GM18519 (cell line): Measurements from ENCODE around the gene WDFY4.
"Not testable (repeated sequence)": the region's sequence is repeated elsewhere in the genome, so short reads cannot be mapped to it uniquely, and the experiment has no call there.

Source experiments
- ATAC-seq: cut with Tn5 transposase; IDR thresholded peaks from one replicate; pipeline ENCODE4 v1.9.1; 2021; ENCODE audit warnings: mild to moderate bottlenecking, moderate library complexity; ENCODE audit not compliant: unreplicated experiment, low FRiP score

The WDFY4 gene, protein sequence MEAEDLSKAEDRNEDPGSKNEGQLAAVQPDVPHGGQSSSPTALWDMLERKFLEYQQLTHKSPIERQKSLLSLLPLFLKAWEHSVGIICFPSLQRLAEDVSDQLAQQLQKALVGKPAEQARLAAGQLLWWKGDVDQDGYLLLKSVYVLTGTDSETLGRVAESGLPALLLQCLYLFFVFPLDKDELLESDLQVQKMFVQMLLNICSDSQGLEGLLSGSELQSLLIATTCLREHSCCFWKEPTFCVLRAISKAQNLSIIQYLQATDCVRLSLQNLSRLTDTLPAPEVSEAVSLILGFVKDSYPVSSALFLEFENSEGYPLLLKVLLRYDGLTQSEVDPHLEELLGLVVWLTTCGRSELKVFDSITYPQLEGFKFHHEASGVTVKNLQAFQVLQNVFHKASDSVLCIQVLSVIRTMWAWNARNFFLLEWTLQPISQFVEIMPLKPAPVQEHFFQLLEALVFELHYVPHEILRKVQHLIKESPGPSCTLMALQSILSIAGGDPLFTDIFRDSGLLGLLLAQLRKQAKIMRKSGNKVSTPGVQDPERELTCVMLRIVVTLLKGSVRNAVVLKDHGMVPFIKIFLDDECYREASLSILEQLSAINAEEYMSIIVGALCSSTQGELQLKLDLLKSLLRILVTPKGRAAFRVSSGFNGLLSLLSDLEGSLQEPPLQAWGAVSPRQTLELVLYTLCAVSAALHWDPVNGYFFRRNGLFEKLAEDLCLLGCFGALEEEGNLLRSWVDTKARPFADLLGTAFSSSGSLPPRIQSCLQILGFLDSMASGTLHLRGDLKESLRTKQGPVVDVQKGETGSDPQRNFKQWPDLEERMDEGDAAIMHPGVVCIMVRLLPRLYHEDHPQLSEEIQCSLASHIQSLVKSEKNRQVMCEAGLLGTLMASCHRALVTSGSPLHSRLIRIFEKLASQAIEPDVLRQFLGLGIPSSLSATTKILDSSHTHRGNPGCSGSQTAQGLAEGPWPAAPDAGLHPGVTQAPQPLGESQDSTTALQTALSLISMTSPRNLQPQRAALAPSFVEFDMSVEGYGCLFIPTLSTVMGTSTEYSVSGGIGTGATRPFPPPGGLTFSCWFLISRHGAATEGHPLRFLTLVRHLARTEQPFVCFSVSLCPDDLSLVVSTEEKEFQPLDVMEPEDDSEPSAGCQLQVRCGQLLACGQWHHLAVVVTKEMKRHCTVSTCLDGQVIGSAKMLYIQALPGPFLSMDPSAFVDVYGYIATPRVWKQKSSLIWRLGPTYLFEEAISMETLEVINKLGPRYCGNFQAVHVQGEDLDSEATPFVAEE (N-terminal part only)

DNA sequence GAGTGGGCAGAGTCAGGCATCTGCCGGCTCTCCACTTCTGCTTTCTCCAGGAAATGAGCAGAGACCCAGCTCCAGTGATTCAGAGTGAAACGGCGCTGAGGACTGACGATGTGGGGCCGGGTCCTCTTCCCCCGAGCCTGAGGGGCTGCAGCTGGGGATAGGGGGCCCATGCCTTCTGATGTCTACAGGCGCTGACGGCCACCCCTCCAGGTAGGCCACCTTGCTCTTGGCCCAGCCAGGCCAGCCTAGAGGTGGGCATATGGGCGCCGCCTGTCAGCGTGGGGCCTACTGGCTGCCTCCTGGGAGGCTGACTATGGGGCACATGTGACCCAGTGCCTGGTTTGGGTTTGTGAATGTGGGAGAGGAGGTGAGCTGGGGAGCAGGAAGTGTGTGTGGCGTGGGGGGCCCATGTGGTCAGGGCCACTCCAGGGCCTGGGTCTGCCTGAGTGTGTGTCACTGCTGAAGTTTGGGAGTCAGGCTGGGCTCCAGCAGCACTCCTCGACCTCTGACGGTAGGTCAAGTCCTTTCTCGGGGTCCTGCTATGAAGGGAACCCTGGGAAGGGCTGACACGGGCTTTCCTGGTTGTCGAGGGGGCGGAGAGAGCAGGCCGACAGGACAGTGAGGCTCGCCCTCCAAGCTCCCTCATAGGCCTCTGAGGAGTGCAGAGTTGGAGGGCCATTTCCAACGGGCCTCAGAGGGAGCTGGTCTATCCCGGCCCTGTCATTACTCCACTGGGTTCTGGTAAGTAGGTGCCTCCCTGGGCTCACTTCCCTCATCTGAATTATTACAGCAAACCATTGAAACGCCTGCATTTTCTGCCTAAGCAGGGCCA lies at the start of gene WDFY4:
WDFY4 (plus strand) TSS at position 82 of the 832 bp plus-strand sequence. CDS start 24,860 bp downstream, outside the sequence.
- peak; percentile 41 for ATAC-seq

DNA sequence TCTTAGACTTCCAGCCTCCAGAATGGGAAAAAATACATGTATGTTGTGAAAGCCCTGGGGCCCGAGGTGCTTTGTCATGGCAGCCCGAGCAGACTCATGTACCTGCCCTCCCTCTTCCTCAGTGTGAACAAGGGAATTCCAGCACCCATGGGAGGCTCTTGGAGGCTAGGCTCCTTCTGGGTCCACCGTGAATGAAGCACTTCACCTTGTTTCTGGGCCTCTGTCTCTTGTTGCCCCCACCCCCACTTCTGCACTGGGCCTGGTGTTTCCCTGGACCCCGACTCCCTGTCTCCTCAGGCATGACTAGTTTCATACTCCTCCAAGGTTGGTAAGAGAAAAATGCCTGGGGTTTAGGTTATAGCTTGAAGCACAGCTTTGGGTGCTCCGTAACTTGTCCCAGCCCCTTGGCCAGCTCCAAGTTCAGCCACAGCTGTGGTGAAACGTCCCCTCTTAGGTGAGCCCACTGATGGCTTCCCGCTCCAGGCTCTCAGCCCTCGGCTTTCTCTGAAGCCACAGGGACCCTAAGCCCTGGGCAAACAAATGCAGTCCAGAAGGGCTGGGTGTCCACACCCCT lies 49.6 kb upstream of the WDFY4 start:
- no peak for ATAC-seq

DNA sequence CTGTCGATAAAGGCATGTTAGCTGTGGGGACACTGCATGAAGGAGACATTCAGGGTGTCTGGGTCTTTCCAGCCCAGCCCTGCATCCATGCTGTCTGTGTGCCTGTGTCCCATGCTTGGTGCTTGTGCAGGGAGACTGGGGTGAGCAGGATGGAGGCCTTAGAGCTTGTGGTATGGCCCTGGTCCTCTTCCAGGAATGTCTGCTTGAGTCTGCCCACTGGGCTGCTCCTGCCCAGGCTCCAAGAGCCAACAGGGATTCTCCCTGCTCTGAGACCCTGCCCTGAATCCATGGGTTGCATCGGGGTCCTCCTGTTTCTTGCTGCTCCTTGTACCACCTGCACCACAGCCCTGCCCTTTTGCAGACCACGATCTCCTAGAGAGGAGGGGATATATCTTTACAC lies 48.4 kb upstream of the WDFY4 start:
- ATAC-seq = no peak

DNA sequence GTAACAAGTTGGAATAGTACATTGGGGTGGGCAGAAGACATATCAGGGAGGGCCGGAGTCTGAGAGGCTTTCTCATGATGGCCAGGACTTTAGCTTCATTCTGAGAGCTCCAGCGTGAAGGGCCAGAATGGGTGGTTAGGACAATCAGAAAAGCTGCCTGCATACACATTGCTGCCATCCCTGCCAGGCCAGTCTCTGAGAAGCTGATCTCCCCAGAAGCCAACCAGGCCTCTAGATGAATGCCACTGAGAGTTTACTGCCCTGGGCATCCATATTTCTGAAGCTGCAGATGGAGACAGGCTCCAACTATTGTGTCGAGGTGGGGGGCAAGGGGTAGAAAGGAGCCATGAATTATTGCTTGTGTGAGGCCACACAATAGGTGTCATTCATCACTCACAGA lies 47.8 kb upstream of the WDFY4 start:
- no peak for ATAC-seq

DNA sequence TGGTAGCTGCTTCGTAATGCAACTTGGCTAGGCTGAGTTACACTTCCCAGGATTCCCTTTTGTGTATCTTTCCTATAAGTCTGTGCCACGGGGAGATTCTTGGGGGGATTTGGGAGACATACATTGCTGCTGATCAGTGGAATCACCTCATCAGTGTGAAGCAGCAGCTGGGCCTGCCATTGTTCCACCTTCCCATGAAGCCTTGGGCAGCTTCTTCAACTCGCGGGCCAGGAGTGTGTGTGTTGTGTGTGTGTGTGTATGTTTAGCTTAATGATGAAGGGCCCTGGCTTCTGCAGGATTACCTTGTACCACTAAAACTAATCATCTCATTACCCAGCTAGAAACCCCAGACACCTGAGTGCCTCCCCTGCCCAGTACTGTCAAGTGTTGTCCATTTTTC lies 46.5 kb upstream of the WDFY4 start:
- no peak for ATAC-seq

DNA sequence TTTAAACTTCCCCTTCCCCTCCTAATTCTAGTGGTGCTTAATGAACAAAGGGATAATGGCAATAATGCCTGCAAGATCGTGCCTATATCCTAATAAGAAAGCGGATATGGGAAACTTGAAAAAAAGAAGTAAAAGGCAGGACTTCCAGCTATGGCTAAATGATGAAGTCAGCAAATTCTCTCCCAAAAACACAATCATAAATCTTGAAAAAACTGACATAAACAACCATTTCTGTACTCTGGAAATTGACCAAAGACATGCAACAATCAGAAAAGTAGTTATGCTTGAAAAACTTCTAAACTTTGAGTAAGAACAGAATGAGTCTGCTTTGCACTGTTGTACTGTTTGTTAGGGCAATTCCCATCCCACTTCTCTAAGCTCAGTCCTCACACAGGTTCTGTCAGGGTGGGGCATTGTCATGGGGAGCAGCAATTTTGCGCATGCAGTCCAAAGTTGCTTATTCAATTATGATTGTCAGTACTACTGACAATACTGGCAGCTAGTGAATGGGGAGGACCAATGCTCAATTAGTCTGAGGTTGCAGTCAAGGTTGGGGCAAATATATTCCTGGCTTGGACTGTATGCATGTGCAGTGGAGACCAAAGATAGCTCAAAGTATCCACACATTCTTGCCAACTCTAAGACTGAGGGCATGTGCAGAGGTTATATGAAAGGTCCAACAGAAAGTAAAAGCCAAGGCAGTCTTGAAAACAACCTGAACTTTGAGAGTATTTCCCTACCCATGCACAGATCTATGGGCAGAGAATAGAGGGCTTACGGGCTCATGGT lies 45.7 kb upstream of the WDFY4 start:
- ATAC-seq = no peak

DNA sequence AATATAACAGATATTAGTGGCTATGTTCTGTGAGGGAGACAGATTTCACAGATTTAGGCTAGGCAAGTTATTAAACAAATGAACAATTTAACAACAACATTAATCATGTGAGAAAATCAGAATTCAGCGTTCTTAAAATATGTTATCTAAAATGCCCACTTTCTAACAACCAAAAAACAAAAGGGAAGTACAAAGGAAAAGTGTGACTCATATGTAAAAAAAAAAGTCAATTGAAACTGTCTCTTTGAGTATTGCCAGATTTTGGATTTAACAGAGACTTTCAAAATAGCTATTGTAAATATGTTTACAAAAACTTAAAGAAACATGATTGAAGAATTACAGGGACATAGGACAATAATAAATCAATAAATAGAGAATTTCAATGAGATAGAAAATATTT lies 45.0 kb upstream of the WDFY4 start:
- ATAC-seq = no peak

DNA sequence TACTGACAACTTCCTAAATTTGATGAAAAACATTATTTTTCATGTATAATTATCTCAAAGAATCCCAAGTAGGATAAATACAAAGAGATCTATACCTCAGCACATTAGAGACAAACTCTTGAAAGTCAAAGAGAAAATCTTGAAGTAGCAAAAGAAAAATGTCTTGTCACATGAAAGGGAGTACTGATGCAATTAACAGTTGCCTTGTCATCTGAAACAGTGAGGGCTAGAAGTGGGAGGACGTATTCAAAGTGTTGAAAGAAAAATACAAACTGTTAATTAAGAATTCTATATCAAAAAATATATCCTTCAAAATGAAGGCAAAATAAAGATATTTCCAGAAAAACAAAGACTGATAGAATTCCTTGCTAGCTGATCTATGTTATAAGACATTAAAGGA lies 44.3 kb upstream of the WDFY4 start:
- ATAC-seq = no peak

DNA sequence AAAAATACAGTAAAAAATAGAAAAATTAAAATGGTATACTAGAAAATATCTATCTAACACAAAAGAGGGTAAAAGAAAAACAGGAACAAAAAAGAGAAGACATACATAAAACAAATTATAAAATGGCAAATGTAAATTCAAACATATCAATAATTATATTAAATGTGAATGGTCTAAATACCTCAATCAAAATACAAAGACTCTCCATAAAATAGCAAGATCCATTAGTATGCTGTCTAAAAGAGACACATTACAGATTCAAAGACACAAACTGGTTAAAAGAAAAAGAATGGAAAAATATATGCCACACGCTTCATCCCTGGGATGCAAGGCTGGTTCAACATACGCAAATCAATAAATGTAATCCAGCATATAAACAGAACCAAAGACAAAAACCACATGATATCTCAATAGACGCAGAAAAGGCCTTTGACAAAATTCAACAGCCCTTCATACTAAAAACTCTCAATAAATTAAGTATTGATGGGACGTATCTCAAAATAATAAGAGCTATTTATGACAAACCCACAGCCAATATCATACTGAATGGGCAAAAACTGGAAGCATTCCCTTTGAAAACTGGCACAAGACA lies 43.5 kb upstream of the WDFY4 start:
- ATAC-seq = not testable (repeated sequence)

DNA sequence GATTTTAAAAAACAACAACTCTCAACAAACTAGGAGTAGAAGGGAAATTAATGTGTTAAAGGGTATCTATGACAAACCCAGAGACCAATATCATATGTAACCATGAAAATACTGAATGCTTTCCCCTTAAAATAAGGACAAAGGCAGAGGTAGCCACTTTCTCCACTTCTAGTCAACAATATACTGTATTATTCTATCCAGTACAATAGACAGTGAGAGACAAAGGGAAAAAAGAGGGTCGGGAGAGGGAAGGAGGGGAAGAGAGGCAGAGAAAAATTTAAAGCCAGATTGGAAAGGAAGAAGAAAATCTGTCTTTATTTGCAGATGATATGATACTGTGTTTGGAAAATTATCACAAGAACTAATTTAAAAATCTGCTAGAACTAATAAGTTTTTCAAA lies 39.1 kb upstream of the WDFY4 start:
- ATAC-seq = no peak

DNA sequence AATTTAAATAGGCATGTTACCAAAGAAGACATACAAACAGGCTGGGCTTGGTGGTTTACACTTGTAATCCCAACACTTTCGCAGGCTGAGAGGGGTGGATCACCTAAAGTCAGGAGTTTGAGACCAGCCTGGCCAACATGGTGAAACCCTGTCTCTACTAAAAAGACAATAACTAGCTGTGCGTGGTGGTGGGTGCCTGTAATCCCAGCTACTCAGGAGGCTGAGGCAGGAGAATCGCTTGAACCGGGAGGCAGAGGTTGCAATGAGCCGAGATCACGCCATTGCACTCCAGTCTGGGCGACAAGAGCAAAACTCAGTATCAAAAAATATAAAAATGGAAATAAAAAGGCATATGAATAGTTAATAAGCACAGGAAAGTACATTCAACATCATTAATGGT lies 37.6 kb upstream of the WDFY4 start:
- not testable (repeated sequence) for ATAC-seq

DNA sequence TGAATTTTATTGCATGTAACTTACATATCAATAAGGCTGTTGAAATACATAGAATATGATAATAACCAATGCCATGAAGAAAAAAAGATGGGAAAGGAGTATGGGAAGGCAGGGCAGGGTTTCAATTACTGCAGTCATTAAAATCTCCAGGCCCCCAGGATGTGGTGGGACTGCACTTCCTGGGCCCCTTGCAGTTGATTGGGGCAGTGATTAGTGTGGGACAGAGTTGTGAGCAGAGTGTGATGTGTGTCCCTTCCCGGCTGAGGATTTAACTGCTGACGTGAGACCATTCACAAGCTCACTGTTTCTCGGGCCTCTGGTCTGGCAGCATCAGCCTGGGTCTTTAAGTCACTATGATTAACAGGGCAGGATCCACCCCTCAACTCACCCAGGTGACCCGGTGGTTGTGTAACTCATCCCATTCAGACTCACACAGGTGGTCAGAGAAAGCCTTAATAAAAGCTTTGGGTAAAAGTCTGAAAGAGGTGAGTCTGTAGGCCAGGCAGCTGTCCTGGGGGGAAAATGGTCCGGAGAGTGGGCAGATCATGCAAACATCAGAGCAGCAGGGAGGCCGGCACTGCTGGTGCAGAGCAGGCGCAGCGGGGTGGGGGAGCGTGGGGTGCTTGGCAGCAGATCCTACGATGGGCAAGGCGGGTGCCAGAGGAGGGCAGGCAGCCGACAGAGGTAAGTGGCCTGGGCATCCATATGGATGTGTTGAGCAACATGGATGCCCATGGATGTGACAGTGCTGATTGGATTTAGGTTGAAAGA lies 36.3 kb upstream of the WDFY4 start:
- ATAC-seq = no peak

DNA sequence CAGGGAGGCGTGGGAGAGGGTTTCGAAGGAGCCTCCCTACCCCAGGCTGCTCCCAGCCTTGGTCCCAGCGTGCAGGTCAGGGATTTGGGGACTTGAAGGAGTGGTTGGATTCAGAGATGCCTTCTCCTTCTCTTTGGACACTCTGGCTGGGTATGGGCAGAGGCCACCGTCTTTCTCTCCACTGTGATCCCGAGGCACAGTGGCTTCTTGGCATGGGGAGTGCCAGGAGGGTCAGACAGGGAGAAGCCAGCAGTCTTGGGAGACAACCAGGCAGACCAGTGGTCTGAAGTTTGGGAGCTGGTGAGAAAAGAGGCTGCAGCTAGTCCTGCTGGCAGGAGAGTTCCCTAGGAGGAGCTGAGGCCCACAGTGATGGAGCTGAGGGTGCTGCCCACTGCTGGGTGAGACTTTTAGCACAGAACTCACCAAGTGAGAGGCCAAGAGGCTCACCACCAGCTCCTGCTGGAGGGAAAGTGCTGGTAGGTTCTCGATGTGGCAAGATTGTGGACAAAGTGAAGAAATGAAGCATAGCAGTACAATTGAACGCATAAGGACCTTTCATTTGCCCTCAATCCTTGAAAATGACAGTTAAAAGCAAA lies 35.2 kb upstream of the WDFY4 start:
- ATAC-seq = no peak

DNA sequence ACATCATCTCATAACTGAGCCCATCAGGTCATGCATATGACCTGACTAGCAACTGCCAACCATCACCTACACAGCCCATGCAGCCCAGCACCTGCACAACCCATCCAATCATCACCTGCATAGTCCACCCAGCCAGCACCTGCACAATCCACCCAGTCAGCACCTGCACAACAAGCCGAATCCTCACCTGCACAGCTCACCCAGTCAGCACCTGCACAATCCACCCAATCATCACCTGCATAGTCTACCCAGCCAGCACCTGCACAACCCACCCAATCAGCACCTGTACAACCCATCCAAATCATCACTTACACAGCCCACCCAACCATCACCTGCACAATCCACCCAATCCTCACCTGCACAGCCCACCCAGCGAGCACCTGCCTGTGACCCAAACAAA lies 33.4 kb upstream of the WDFY4 start:
- ATAC-seq = no peak

DNA sequence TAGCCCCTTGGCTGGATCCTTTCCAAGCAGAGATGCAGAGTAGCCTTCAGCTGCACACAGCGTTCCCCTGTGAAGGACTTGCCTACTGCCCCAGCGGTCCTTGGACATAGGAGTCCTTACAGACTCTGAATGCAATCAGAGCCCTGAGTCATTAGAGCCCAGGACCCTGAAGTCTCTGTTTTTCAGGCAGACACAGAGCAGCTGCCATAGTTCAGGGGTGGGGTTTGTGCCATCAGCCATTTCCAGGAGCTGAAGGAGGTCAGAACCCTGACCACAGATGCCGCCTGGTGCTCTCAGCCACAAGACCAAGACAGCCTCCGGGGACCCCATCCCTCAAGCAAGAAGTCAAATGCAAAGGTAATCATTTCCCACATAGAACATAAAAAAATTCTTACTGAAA lies 32.8 kb upstream of the WDFY4 start:
- no peak for ATAC-seq

DNA sequence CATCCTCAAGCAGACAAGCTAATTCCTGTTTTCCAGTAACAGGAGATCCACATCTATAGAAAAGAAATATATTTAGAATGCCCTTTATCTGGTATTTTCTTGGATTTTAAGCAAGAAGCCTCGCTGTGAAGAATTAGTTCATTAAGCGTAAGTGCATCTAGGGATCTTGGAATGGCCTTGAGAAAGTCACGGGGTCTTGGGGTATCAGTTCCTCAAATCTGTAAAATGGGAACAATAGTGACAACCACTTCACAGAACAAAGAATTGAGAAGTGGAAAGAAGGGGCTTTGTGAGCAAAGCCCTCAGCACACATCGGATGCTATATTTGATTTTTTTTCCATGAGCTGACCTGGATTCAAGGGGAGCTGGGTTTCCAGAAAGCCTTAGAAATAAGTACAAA lies 32.3 kb upstream of the WDFY4 start:
- ATAC-seq = no peak

DNA sequence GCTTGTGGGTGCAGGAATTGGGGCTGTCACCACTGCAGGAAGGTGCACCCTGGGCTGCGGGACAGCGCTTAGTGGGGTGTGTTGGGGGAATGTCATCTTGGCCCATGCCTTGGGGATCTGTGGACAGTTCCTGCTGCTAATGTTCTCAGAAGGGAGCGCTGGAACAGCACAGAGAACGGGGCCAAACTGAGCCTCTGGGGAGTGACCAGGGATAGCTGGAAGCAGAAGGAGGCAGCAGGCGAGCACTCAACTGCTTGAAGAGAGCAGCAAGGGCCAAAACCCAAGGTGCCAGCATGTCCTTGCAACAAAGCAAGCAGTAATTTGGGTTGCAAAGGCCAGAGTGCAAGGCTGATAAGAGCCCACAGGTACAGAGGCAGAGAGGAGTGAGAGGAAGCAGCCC lies 31.3 kb upstream of the WDFY4 start:
- no peak for ATAC-seq
